NCI-H226 (cell line): ENCODE data around the gene SVEP1.
"Not testable (repeated sequence)": the region's sequence is repeated elsewhere in the genome, so short reads cannot be mapped to it uniquely, and the experiment has no call there.

Source experiments
- DNase-seq: peaks from one replicate; pipeline ENCODE4 v3.0.0-alpha.2; 2015

The SVEP1 gene

DNA sequence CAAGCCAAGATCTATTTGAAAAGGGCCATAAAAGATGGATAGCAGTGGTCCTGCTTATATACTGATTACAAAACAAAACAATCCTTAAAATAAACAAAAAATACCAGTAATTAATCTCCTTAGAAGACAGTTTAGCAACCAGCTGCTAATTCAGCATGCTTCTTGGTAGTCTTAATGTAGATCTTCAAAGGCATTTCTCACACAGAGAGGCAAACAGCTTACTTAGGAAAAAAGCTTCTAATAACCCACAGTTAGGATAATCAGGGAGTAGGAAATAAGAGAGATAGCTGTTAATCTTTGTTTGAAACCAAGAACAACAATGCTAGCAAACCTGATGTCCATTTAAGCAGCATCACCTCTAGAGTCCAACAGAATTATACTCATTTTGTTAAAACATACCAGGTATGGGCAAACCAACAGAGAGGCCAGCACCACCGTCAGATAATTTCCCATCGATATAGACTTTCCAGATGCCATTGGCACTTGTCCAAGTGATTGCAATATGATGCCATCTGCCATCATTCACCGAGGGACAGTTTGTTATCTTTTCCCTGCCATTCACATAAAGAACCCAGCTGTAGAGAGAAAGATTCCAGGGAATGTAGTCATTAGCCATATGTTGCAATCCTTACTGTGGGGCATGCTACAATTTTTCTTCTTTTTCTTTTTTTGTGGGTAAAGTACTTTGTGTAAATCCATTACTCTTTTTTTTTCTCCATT, 136.2 kb downstream of the SVEP1 start:
- DNase-seq, result peak; percentile 73

- DNase-seq, result no peak
Measured at GRCh38 chr9:110440796-110441195, 138.7 kb downstream of the SVEP1 start.

DNA sequence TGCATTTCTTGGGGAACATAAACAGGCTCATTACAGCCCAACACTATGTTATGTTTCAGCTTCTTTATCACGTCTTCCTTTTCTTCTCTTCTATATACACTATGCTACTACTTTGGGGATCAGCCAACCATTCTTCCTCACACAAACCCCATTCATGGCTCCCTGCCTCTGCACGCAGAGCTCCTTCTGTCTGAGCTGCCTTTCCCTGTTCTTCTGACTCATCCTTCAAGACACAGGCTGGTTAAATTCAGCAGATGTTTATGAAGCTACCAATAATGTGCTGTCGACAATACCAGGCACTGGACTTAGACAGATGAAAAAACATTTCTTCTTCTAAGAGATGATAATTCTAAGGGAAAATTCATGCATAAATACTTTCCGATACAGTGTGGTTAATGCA, 139.4 kb downstream of the SVEP1 start:
- peak; percentile 59 for DNase-seq

DNA sequence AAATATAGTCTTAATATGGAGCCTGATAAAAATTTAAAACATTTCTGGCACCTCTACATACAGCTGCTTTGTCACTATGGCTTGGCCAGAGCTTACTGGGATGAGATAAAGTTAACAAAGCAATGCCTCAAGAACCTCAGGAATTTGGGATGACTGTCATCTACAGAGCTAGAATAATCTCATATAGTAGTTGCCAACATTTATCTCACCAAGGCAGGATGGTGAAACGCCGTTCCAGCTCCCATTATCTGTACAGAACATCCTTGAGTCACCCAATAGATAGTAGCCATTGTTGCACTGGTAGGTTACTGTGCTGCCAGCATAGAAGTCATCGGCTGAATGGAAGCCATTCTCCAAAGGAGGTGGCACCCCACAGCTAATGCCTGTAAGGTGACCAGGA, 147.3 kb downstream of the SVEP1 start:
- peak; percentile 90 for DNase-seq

DNA sequence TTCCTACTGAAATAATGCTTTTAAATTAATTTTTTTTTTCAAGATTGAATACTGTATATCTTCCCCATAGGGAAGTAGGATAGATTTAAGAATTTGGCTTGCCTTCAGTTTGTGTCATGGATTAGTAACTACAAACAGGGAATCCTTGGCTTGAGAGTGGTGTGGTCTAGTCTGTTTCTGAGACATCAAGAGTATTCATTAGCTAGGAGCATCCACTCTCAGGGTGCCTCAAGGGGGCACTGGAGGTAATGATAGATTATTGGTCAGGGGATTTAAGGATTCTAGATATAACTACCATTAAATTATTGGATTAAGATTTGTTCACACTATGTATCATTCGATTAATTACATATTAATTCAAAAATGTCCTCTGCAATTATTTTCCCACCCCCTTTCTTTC, 150.1 kb downstream of the SVEP1 start:
- DNase-seq, result no peak

GRCh38 chr9:110427497-110428104, 151.9 kb downstream of the SVEP1 start:
- no peak for DNase-seq

DNA sequence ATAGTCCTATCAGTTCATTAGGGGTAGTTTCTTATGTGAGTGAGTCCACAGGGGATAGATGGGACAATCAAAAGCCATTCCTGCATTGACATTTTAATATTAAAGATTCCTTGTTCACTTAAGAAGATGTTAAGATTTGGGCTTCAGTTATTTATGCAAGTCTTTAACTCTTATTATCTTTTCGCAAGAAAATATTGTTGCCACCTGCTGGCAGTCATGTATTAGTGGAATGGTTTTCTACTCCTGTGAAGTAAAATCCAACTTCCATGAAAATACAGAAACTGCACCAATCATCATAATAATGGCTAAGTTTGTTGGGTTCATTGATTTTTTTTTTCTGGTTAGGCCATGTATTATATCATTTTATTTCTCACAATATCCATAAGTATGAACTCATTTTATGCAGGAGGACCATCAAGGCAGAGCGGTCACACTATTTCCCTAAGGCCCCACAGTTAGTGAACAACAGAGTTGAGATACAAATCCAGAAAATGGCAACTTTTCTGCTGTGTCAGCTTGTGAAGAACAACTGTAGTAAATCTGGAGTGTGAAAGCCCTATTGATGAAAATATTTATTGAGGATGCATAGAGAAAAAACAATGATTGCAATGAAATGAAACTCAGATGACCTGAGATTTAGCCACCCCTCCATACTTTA, 153.4 kb downstream of the SVEP1 start:
- DNase-seq, result peak; percentile 8

GRCh38 chr9:110414471-110414870, 165.1 kb downstream of the SVEP1 start:
- DNase-seq, result no peak

- DNase-seq, result no peak
Measured at GRCh38 chr9:110410961-110411360, 168.6 kb downstream of the SVEP1 start.

DNA sequence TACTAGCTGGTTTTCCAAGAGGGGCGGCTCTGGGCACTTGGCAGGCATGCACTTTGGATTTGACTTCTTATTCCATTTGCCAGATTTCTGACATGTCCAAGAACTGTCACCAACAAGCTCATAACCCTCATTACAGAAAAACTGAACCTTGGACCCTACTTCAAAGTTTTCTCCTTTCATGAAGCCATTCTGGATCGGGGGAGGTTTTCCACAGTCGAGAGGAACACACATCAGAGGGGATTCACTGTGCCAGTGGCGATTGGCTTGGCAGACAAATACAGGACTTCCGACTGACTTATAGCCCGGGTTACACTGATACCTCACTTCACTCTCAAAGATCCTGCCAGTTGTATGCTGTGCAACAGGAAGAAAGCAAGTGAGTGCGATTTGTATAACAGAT, 170.9 kb downstream of the SVEP1 start:
- no peak for DNase-seq

- no peak for DNase-seq
Measured at GRCh38 chr9:110405858-110406443, 173.6 kb downstream of the SVEP1 start.

DNA sequence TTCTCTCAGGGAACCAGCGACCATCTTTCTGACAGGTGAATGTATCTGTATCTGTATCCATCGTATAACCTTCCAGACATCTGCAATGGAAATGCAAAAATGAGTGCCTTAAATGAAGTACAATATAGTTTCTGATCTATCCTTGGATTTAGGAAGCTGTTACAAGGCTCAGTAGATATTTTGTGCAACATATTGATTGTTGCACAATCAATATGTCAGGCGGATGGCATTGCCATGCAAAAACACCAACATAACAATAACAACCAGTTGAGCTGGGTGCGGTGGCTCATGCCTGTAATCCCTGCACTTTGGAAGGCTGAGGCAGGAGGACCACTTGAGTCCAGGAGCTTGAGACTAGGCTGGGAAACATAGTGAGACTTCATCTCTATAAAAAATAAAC, 175.1 kb downstream of the SVEP1 start:
- no peak for DNase-seq

DNA sequence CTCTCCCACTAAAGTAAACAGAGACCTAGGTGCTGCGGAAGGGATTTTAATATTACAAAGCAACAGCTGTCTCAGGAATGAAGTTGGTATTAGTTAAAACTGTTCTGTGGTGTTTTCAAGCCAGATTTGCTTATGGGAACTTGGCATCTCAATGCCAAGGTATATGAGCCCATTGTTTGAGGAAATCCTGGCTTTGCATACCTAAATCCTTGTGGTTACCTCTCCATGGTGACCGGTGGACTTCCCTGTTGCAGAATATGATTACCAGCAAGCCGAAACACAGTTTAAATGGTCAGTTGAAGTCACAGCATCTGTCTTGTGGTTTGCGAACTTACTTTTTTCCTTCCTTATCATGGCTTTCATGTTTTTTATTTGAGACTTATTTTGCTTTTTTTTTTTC, 179.6 kb downstream of the SVEP1 start:
- DNase-seq, result no peak

DNA sequence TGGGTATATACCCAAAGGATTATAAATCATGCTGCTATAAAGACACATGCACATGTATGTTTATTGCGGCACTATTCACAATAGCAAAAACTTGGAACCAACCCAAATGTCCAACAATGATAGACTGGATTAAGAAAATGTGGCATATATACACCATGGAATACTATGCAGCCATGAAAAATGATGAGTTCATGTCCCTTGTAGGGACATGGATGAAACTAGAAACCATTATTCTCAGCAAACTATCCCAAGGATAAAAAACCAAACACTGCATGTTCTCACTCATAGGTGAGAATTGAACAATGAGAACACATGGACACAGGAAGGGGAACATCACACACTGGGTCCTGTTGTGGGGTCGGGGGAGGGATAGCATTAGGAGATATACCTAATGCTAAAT, 180.5 kb downstream of the SVEP1 start:
- DNase-seq, result not testable (repeated sequence)

DNA sequence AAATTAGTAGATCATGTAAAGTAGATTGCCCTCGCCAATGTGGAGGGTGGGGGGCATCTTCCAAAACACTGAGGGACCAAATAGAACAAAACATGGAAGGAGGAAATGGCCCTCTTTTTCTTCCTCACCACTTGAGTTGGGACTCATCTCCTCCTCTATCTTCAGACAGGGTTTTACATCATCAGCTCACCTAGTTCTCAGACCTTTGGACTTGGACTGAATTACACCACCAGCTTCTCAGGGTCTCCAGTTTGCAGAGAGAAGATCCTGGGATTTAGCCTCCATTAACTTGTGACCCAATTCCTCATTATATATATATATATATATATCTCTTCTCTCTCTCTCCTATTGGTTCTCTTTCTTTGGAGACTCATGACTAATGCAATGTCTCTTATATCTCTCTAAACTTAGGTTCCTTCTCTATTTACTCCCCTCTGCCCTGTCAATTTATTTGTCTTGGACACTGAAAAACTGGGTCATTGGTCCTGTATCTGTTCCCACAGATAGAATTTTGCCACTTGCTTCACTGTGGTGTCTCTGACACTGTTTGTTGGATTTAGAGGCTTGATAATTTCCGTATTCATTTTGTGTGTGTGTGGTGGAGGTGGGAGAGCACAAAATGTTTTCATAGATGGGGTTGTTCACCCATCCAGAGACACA, 187.6 kb downstream of the SVEP1 start:
- no peak for DNase-seq

GRCh38 chr9:110389148-110389750, 190.3 kb downstream of the SVEP1 start:
- no peak for DNase-seq

DNA sequence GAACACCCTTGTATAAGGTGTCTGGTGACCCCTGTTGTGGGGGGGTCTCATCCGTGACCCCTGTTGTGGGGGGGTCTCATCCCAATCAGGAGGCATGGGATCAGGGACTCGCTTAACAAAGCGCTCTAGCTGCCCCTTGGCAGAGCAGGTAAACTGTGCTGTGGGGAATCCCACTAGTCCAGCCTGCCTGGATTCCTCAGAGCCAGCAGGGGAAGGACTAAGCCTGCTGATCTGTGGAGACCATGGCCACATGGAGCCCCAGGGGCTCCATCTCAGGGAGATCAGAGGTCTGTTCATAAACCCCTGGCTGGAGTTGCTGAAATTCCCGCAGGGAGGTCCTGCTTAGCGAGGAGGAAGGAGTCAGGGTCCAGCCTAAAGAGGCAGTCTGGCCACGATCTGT, 196.1 kb downstream of the SVEP1 start:
- DNase-seq, result no peak

- no peak for DNase-seq
Measured at GRCh38 chr9:110382731-110383130, 196.8 kb downstream of the SVEP1 start.

DNA sequence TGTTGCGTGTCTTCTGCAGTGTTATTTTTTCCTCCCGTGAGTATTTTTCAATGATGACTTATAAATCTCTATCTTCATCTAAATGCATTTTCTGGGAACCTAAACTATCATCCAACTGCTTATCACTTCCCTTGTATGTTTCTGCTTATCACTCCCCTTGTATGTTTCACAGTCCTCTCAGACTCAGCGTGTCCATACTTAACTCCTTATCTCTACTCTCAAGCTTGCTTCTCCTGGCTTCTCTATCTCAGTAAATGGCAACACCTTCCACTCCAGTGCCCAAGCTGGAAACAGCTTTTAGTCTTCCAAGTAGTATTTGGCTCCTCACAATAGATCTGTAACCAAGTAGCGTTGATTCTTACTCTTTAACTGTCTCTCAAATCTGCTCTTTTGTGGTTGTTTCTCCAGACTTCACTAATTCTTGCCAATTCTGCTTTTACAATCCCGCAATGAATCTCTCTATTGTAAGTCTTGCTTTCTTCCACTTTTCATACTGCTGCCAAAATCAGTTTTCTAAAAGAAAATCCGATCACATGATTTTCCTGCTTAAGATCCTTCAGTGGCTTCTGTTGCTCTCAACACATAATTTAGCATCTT, 208.0 kb downstream of the SVEP1 start:
- peak; percentile 48 for DNase-seq

DNA sequence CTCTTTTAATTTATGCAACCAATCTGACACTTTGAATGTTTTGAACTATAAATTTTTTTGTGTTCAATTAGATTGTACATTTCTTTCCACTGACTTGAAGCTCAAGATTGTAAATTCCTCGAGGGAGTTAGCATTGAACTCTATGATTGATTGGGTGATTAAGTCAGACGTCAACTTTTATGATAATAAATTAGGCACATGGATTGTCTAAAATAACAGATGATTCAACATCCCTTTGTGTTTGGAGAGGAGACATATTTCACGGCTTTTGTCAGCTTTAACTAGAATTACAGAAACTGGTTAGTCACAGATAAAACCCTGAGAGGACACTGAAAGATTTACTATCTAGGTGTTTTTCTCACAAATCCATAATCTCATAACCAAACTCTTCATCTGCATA, 209.2 kb downstream of the SVEP1 start:
- peak; percentile 72 for DNase-seq

DNA sequence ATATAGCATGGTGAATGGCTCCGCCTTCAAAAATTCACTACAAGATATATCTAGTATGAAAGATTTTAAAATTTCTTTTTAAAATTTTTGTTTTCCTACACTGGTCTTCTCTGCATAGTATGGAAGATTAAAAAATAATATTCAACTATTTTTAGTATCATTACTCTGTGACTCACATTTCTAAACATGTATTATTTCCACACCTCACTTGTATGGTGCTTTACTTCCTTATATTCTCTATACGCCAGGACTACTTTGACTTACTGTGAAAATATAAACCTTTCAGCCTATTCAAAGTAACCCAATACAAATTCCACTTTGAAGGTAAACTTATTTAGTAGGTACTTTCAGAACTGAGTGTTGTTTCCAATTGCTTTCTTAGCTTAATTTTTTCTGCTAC, 215.1 kb downstream of the SVEP1 start:
- no peak for DNase-seq

DNA sequence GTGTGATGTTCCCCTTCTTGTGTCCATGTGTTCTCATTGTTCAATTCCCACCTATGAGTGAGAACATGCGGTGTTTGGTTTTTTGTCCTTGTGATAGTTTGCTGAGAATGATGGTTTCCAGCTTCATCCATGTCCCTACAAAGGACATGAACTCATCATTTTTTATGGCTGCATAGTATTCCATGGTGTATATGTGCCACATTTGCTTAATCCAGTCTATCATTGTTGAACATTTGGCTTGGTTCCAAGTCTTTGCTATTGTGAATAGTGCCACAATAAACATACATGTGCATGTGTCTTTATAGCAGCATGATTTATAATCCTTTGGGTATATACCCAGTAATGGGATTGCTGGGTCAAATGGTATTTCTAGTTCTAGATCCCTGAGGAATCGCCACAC, 220.5 kb downstream of the SVEP1 start:
- not testable (repeated sequence) for DNase-seq

DNA sequence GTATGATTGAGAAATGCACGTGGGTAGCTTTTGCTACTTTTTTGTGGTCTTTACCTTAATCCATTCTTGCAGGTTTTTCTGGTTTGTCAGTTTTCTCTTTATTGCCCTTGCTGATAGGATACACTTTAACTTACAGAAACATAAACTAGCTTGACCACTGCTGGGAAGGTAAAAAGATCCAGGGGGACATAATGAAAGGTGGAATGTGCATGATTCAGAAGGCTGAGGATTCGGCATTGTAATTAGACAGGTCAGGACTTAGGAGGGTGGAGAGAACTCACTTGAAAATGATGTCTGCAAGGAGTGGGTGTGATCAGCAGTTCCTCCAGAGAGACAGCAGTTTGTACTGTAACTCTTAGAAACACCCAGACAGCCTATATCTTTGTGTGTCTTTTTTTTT, 222.0 kb downstream of the SVEP1 start:
- no peak for DNase-seq
